VCaP (cell line): Measurements from ENCODE around the gene AJUBA.

Experiments used
- H3K27ac ChIP-seq: fragments of 450-650 bp; 2 replicates; pipeline ENCODE4 v1.5.1; 2017
- CTCF ChIP-seq: fragments of 450-650 bp; conservative IDR thresholded peaks from 2 replicates; pipeline ENCODE4 v1.5.1; 2017; ENCODE audit warnings: mild to moderate bottlenecking, moderate library complexity

Gene AJUBA

GRCh38 chr14:22995889-22996625 lies 13.7 kb upstream of the AJUBA start:
- no peak overlapping the region for H3K27ac ChIP-seq

GRCh38 chr14:22994762-22995275 lies 12.5 kb upstream of the AJUBA start:
- no peak overlapping the region for H3K27ac ChIP-seq
- TF ChIP-seq CTCF = peak; percentile 84

More at GRCh38 chr14:22995889-22996625, 13.7 kb upstream of the AJUBA start:
- TF ChIP-seq CTCF = no peak

- H3K27ac ChIP-seq = no peak overlapping the region
- no peak for TF ChIP-seq CTCF
Observed at GRCh38 chr14:22993517-22993916, 11.2 kb upstream of the AJUBA start.

GRCh38 chr14:22991852-22992251 lies 9.5 kb upstream of the AJUBA start:
- no peak overlapping the region for H3K27ac ChIP-seq
- TF ChIP-seq CTCF = no peak

GRCh38 chr14:22987291-22987690 lies 4.9 kb upstream of the AJUBA start:
- H3K27ac ChIP-seq = no peak overlapping the region
- TF ChIP-seq CTCF = no peak

GRCh38 chr14:22986508-22987054 lies 4.2 kb upstream of the AJUBA start:
- TF ChIP-seq CTCF = peak; percentile 94
- no peak overlapping the region for H3K27ac ChIP-seq

- no peak overlapping the region for H3K27ac ChIP-seq
- no peak for TF ChIP-seq CTCF
Observed at GRCh38 chr14:22985894-22986507, 3.6 kb upstream of the AJUBA start.
